ENCODE measurements around the gene KIF6.

- no peak for TF ChIP-seq CTCF (IDR thresholded peaks at IDR 0.05)
- TF ChIP-seq POLR2A (IDR thresholded peaks at IDR 0.05), result no peak
These were observed 349.8 kb downstream of the KIF6 start for GRCh38 chr6:39375405-39375804.
